Immature natural killer cell (primary cell): Measurements from ENCODE around the gene TBX10. TPM values are rescaled to one million over a fixed set of nuclear protein-coding genes. Genes with fewer than 3 reads are reported as not detected.

Experiments
- DNase-seq, 3 donors: peaks; one replicate each; pipeline ENCODE4 v3.0.0; 2022; ENCODE audit warnings: mixed read lengths in 1 of 3
- H3K27ac Mint-ChIP-seq, 6 donors: one replicate each; pipeline ENCODE4 v1.8.0; 2020; ENCODE audit warnings: mixed read lengths in 6 of 6, mild to moderate bottlenecking in 5 of 6, inconsistent platforms in 4 of 6, moderate library complexity in 3 of 6
- H3K27me3 Mint-ChIP-seq, 3 donors: one replicate each; pipeline ENCODE4 v1.8.0; 2020 to 2021; ENCODE audit warnings: low read depth in 3 of 3, mild to moderate bottlenecking in 3 of 3, mixed read lengths in 3 of 3, moderate library complexity in 3 of 3, inconsistent platforms in 1 of 3
- H3K36me3 Mint-ChIP-seq, 3 donors: one replicate each; pipeline ENCODE4 v1.8.0; 2020; ENCODE audit warnings: mixed read lengths in 3 of 3, inconsistent platforms in 2 of 3, mild to moderate bottlenecking in 2 of 3
- H3K4me1 Mint-ChIP-seq, 2 donors: one replicate each; pipeline ENCODE4 v1.8.0; 2020; ENCODE audit warnings: inconsistent platforms in 2 of 2, mild to moderate bottlenecking in 2 of 2, mixed read lengths in 2 of 2, moderate library complexity in 1 of 2
- H3K4me3 Mint-ChIP-seq, 5 donors: one replicate each; pipeline ENCODE4 v1.8.0; 2020; ENCODE audit warnings: mild to moderate bottlenecking in 5 of 5, mixed read lengths in 5 of 5, inconsistent platforms in 3 of 5, moderate library complexity in 3 of 5
- H3K9me3 Mint-ChIP-seq, 6 donors: one replicate each; pipeline ENCODE4 v1.8.0; 2020; ENCODE audit warnings: mild to moderate bottlenecking in 6 of 6, mixed read lengths in 6 of 6, inconsistent platforms in 4 of 6, moderate library complexity in 3 of 6
- polyA plus RNA-seq, 3 donors: library from polyadenylated mRNA; unstranded; fragments of 300-500 nt; fragmentation: Illumina TruSeq; gene quantifications; one replicate each; pipeline ENCODE4 v1.2.3, GENCODE V29; 2021

The TBX10 gene
- polyA plus RNA-seq, 3 donors from 2014 or later = not detected

DNA sequence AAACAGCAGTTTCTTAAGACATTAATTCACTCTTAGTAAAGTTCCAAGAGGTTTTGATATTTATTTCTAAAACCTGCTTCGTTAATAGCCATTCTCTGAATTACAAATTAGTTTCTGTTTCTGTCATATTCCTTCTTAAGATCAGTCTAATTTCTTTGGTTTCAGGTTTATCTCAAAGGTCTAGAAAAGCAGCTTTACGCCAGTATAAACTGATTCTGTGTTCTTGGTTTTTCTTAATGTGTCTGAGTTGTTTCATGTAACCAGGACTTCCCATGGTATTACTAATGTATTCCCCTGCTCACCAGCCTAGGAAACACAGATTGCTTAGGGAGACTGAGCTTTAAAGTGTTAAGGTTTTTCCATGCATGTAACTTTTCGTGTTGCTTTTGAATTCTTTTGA is 17.7 kb upstream of the TBX10 start:
- Mint-ChIP-seq H3K27ac (no peak overlapping the region), H3K4me3 (no peak overlapping the region), H3K9me3 (no peaks in the 10 kb centered on the region), H3K27me3 (peaks cover 0 to 4% (median 3%) of the 10 kb centered on the region in 3 donors), H3K36me3 (no peaks in the 10 kb centered on the region), H3K4me1 (no peaks in the 10 kb centered on the region)
- DNase-seq = no peak

DNA sequence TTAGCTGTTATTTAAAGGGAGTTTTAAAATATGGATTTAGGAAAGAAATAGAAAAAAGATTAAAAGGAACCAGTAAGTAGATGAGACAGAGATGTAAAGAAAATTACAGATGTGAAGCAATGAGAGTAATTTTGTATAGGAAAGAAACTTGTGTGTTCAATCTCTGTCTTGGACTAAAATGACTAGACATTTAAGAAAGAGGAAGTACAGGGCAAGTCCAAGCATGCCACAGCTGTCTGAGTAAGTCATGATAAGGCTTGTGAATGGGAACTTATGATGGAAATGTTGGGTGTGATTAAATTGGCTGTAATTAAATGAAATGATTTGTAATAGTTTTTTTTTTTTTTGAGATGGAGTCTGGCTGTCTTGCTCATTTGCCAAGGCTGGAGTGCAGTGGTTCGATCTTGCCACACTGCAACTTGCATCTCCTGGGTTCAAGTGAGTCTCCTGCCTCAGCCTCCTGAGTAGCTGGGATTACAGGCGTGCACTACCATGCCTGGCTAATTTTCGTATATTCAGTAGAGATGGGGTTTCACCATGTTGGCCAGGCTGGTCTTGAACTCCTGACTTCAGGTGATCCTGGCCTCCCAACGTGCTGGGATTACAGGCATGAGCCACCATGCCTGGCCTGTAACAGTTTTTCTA is 16.8 kb upstream of the TBX10 start:
- Mint-ChIP-seq H3K4me3 (no peak overlapping the region), H3K27me3 (peaks cover 0 to 3% (median 3%) of the 10 kb centered on the region in 3 donors), H3K9me3 (no peaks in the 10 kb centered on the region), H3K27ac (no peak overlapping the region), H3K4me1 (peaks cover 0 to under 1% of the 10 kb centered on the region in 2 donors), H3K36me3 (no peaks in the 10 kb centered on the region)
- DNase-seq = no peak

DNA sequence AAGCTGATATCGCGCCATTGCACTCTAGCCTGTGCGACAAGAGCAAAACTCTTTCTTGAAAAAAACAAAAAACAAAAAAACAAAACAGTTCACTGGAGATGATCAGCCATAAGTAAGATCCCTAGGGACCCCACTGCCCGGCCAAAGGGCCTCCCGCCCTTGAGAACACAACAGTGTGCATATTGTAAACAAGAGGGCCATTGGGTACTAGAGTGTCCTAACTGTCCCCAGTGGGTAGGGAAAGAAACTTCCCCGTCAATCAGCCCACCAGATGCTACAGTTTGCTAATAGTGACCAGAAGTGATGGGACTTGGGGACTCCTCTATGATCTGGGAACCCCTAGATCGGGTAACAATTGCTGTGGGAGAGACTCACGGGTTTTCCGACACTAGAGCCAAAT is 14.7 kb upstream of the TBX10 start:
- no peak overlapping the region for H3K4me3 Mint-ChIP-seq
- no peak overlapping the region for H3K27ac Mint-ChIP-seq
- no peak for DNase-seq
- peaks cover 16 to 20% of the 10 kb centered on the region in 2 donors for H3K4me1 Mint-ChIP-seq
- peaks cover 0 to 3% (median 1%) of the 10 kb centered on the region in 3 donors for H3K27me3 Mint-ChIP-seq
- H3K9me3 Mint-ChIP-seq = no peaks in the 10 kb centered on the region
- no peaks in the 10 kb centered on the region for H3K36me3 Mint-ChIP-seq

DNA sequence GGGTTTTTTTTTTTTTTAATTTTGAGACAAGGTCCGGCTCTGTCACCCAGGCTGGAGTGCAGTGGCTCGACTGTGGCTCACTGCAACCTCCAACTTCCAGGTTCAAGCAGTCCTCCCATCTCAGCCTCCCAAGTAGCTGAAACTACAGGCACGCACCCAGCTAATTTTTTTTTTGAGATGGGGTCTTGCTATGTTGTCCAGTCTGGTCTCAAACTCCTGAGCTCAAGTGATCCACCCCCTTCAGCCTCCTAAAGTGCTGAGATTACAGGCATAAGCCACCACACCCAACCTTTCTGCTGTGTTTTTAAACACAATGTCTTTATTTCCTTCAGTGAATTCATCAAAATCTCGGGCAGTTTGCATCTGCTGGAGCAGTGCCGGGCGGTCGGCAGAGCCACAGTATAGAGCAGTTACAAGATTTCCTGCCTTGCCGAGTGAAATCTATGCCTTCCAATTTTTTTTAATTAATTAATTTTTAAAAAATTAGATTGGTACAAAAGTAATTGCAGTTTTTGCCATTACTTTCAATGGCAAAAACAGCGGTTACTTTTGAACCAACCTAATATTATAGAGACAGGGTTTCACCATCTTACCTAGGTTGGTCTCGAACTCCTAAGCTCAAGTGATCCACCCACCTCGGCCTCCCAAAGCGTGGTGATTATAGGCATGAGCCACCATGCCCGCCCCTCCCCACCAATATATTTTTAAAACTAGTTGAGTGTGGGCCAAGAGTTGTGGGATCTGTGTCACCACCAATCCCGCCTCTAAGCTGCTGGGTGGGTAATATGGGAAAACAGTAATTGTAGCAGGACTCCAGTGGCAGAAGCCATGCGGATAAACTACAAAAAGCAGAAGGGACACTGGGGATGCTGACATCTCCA is 13.6 kb upstream of the TBX10 start:
- DNase-seq = no peak
- no peaks in the 10 kb centered on the region for H3K9me3 Mint-ChIP-seq
- H3K36me3 Mint-ChIP-seq = no peaks in the 10 kb centered on the region
- H3K27me3 Mint-ChIP-seq = peaks cover 0 to 3% (median 1%) of the 10 kb centered on the region in 3 donors
- H3K4me3 Mint-ChIP-seq = no peak overlapping the region
- peaks cover 17 to 24% of the 10 kb centered on the region in 2 donors for H3K4me1 Mint-ChIP-seq
- H3K27ac Mint-ChIP-seq = no peak overlapping the region

DNA sequence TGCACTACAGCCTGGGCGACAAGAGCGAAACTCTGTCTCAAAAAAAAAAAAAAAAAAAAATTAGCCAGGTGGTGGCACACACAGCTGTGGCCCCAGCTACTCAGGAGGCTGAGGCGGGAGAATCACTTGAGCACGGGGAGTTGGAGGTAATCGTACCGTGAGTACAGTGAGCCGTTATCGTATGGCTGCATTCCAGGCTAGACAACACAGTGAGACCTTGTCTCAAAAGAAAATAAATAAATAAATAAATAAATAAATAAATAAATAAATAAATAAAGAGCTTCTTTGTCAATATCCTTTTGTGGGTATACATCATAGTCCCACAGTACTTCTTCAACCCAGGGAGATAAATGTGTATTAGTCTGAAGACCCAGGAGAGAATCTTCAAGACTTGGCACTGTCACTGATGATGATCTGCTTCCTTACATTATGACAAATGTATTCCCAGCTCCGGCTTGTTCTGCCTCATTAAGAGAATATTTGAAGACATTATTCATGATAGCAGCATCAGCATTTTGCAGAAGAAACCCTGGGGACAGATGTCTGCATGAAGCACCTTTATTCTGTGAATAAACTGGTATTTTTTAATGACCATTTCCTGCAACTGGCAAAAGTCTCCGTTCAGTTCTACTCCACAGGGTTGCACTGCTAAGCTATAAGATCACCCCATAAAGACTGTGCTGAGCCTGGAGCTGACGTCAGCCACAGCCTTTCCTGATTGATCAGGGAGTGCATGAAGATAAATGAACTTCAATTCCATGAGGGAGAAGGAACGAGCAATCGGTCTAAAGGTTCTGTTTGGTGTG is 12.6 kb upstream of the TBX10 start:
- peak overlapping the region in 1 of 6 donors; percentile 45 for H3K27ac Mint-ChIP-seq

DNA sequence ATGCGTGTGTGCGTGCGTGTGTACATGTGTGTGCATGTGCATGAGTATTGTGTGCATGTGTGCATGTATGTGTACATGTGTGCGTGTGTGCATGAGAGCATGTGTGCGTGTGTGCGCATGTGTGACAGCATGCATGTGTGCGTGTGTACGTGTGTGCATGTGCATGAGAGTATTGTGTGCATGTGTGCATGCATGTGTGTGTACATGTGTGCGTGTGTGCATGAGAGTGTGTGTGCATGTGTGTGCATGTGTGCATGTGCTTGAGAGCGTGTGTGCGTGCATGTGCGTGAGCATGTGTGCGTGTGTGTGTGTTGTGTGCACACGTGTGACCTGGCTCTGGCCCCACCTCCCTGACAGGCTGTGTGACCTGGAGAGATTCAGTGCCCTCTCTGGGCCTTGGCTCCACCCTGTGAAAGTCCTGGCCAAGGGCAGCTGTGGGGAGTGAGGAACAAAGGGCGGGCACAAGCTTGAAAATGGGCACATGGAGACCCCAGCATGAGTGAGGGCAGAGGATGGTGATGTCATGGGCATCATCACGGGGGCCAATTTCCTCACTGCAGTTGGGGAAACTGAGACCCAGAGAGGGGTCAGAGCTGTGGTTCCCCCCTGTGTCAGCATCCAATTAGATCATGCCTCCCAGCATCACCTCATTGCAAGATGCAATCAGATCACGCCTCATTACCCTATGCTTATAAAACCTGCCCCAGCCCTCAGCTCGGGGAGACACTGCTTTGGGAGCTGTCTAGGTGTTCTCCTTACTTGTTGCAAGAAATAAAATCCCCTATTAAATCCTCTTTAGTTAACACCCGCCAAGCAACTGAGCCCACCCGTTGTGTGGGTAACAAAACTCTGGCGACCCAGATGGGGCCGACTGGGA is 10.3 kb upstream of the TBX10 start:
- no peaks in the 10 kb centered on the region for H3K9me3 Mint-ChIP-seq
- H3K36me3 Mint-ChIP-seq = no peaks in the 10 kb centered on the region
- DNase-seq = no peak
- H3K27ac Mint-ChIP-seq = peak overlapping the region; percentile 40 to 91 (median 88)
- peaks cover 40 to 49% of the 10 kb centered on the region in 2 donors for H3K4me1 Mint-ChIP-seq
- peak overlapping the region; percentile 87 to 95 (median 93) for H3K4me3 Mint-ChIP-seq
- peaks cover 3 to 5% (median 5%) of the 10 kb centered on the region in 3 donors for H3K27me3 Mint-ChIP-seq

More for the DNA sequence above, 12.6 kb upstream of the TBX10 start:
- Mint-ChIP-seq H3K4me3 (peak overlapping the region in 3 of 5 donors; percentile 3 to 15 (median 12)), H3K36me3 (no peaks in the 10 kb centered on the region), H3K27me3 (peaks cover 0 to 3% (median 3%) of the 10 kb centered on the region in 3 donors), H3K4me1 (peaks cover 27 to 33% of the 10 kb centered on the region in 2 donors), H3K9me3 (no peaks in the 10 kb centered on the region)
- no peak for DNase-seq

DNA sequence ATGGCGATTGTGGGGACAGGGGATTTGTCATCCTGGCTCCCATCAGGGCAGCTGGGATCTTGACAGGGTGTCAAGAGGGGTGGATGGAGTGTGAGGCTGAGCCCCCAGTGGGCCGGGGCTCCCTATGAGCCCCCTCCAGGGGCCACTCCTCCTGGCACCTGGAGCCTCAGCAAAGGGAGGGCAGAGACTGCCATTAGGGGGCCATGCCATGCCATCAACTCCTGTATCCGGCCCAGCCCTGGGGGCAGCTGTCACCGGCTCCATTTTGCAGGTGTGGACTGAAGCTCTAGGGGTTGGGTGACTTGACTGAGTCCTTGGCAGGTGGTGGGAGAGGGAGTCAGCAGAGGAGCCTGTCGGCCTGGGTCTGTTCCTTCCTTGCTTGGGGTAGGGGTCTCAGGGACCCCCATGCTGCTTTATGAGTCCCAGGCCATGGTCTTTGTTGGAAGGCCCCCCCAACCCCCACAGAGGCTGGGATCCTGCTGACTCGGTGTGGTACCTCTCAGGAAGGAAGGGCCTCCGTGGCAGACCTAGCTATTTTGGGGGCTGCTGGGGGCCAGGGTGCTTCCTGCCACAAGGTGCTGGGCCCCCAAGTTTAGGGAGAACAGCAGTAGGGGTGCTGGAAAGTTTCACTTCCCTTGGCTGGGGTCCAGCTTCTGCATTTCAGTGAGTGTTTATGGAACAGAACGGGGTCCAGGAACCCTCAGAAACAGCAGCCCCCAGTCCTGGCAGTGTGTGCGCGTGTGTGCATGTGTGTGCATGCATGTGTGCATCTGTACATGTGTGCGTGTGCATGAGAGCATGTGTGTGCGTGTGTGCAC is 9.4 kb upstream of the TBX10 start:
- Mint-ChIP-seq H3K9me3 (no peaks in the 10 kb centered on the region), H3K27me3 (peaks cover 4 to 5% (median 5%) of the 10 kb centered on the region in 3 donors), H3K4me3 (peak overlapping the region in 2 of 5 donors; percentile 18 to 94), H3K27ac (peak overlapping the region in 2 of 6 donors; percentile 53 to 91), H3K36me3 (no peaks in the 10 kb centered on the region), H3K4me1 (peaks cover 40 to 49% of the 10 kb centered on the region in 2 donors)
- DNase-seq = no peak

DNA sequence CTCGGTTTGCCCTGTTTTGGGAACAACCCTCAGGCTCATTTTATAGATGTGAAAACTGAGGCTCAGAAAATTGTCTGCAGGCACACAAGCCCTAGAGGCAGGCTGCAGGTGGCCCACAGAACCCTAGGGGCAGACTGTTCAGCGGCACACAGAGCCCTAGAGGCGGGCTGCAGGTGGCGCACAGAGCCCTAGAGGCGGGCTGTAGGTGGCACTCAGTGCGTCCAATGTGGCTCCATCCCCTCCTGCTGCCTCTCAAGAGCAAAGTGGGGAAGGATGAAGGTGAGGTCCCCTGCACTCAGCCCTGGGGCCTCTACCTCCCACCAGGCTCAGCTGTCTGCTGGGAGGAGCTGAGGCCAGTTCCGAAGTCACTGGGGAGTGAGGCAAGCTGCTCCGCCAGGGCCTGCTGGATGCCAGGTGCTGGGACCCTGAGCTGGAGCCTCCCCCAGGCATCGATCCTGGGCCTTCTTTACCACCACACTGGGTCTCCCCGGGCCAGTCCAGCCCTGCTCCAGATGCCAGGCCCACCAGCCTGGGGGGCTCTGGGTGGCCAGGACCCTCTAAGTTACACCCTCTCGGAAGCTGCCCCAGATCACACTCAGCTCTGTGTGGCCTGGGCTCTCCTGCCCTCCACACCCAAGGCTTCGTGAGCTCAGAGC is 8.7 kb upstream of the TBX10 start:
- peak overlapping the region; percentile 25 to 41 (median 30) for H3K4me3 Mint-ChIP-seq
- no peaks in the 10 kb centered on the region for H3K36me3 Mint-ChIP-seq
- peak overlapping the region in 2 of 6 donors; percentile 22 to 28 for H3K27ac Mint-ChIP-seq
- no peaks in the 10 kb centered on the region for H3K9me3 Mint-ChIP-seq
- DNase-seq = peak; percentile 31 to 47 (median 36)
- H3K27me3 Mint-ChIP-seq = peaks cover 5% of the 10 kb centered on the region in 3 donors
- H3K4me1 Mint-ChIP-seq = peaks cover 40 to 49% of the 10 kb centered on the region in 2 donors

DNA sequence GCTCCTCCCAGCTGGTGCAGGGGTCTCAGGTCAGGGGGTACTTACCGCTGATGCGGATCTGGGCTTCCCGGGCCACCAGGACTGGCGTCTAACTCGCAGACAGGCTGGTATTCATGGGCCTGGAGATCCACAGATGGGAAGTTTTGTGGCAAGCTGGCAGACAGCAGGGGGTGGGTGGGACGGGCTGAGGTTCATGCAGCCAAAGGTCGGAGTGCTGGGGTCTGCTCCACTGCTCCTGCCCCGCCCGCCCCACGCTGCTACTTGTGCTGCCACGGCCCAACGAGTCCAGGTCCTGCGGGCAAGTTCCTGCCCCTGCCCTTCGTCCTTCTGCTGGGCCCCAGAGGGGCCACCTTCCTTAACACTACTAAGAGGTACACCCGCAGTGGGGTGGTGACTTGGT is 7.9 kb upstream of the TBX10 start:
- H3K27me3 Mint-ChIP-seq = peaks cover 3 to 5% (median 5%) of the 10 kb centered on the region in 3 donors
- no peak for DNase-seq
- no peaks in the 10 kb centered on the region for H3K36me3 Mint-ChIP-seq
- H3K4me1 Mint-ChIP-seq = peaks cover 40 to 49% of the 10 kb centered on the region in 2 donors
- peak overlapping the region in 1 of 6 donors; percentile 28 for H3K27ac Mint-ChIP-seq
- H3K9me3 Mint-ChIP-seq = no peaks in the 10 kb centered on the region
- H3K4me3 Mint-ChIP-seq = peak overlapping the region in 4 of 5 donors; percentile 41 to 74 (median 60)

DNA sequence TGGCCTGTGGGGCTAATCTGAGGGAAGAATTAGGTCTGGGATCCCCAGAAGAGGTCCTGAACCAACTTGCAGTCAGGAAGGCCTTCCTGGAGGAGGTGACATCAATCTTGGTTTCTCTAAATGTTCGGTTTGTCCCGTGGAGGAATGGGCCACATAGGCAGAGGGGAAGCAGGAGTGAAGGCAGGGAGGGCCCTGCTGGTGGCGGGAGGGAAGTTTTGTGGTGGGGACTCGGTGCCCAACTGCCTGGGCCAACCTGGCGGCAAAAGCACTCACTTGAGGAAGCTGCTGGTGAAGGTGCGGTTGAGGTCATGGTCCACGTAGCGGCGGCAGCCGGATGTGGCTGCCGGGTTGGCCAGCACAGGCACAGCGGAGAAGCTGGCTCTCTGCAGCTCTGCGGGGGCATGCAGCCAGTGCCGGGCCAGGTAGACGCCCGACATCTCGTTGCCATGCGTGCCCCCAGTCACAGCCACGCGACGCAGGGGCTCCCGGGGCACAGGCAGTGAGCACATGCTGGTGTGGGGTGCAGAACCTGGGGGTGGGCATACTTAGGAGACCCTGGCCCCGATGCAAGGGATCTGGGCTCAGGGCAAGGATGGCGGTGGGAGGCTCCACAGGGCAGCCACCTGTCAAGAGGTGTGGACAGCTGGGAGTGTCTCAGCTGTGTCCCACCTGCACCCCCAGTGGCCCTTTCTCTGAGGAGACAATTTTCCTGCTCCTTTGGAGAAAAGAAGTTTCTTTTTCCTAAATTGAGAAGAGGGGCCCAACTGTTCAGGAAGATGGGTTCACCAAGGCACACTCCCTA is 7.2 kb upstream of the TBX10 start:
- Mint-ChIP-seq H3K9me3 (no peaks in the 10 kb centered on the region), H3K4me1 (peaks cover 40 to 49% of the 10 kb centered on the region in 2 donors), H3K27me3 (peaks cover 2 to 5% (median 5%) of the 10 kb centered on the region in 3 donors), H3K4me3 (peak overlapping the region; percentile 66 to 81 (median 72)), H3K27ac (peak overlapping the region in 5 of 6 donors; percentile 65 to 82 (median 71)), H3K36me3 (no peaks in the 10 kb centered on the region)
- peak; percentile 60 to 65 (median 62) for DNase-seq
